ENCODE measurements around the gene PLAAT4.

DNA sequence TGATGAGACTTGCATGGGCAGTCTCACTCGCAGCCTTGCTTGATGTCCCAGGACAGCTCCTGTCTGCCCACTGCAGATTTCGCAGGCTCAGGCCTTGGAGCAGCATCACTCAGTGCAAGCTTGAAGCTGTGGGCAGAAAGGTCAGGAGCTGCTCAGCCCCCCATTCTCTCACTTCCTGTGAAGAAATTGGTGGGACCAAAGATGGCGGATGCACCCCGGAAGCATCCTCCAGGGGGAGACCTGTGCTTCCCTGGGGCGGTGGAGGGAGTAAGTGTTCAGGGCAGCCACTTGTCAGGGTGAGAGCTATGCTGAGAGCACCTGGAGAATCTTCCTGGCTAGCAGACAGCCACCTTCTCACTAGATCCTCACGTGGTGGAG lies 15.3 kb downstream of the PLAAT4 start:
- TF ChIP-seq, protein P1, sequence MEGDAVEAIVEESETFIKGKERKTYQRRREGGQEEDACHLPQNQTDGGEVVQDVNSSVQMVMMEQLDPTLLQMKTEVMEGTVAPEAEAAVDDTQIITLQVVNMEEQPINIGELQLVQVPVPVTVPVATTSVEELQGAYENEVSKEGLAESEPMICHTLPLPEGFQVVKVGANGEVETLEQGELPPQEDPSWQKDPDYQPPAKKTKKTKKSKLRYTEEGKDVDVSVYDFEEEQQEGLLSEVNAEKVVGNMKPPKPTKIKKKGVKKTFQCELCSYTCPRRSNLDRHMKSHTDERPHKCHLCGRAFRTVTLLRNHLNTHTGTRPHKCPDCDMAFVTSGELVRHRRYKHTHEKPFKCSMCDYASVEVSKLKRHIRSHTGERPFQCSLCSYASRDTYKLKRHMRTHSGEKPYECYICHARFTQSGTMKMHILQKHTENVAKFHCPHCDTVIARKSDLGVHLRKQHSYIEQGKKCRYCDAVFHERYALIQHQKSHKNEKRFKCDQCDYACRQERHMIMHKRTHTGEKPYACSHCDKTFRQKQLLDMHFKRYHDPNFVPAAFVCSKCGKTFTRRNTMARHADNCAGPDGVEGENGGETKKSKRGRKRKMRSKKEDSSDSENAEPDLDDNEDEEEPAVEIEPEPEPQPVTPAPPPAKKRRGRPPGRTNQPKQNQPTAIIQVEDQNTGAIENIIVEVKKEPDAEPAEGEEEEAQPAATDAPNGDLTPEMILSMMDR (IDR thresholded peaks at IDR 0.05; ENCODE audit: extremely low read depth in 1 of 2, insufficient read depth in 1 of 2, low read depth in 1 of 2, low read length in 2 of 2), result no peak
- TF ChIP-seq, protein P2, sequence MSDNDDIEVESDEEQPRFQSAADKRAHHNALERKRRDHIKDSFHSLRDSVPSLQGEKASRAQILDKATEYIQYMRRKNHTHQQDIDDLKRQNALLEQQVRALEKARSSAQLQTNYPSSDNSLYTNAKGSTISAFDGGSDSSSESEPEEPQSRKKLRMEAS (IDR thresholded peaks at IDR 0.05; ENCODE audit: insufficient read depth, insufficient read length), result no peak
- TF ChIP-seq POLR2A (IDR thresholded peaks at IDR 0.05; ENCODE audit: low read depth, low read length), result no peak
